ENCODE data around the gene SLC45A2. TPM values are rescaled to one million over a fixed set of nuclear protein-coding genes. Genes with fewer than 3 reads are reported as not detected.

SLC45A2 gene
- total and polyA plus RNA-seq, 2 of the 8 experiments (the other 6 are each of a cell fraction or from before 2014, with no cell fraction given): 0.09 TPM; not detected in 1

DNA sequence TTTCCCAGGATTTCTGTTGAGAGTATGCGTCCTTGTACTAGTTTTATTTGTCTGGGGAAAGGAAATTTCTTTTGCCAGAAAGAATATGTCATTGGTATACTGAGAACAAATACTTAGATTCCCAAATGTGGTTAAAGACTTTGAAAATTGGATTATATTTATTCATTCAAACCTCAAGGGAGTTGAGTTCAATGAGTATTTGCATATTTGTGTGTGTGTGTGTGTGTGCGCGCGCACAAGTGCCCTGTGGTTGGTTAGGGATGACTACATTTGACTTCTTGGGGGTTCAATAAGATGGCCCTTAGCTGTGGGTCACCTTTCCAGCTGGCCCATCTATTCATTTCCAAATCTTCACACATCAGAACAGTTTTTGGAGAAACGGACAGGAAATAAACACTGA, 43.4 kb downstream of the SLC45A2 start:
- Histone ChIP-seq H3K9me3 (ENCODE audit: insufficient read depth in 2 of 2, low read depth in 1 of 2, low read length in 1 of 2) (no peaks in the 10 kb centered on the region), H2BK5ac (ENCODE audit: low read depth, low read length) (no peak overlapping the region), H3K23me2 (ENCODE audit: low read depth, low read length) (peaks cover 6% of the 10 kb centered on the region), H3K27ac (ENCODE audit: low read depth, low read length) (no peak overlapping the region), H2BK12ac (ENCODE audit: low read depth, low read length) (no peak overlapping the region), H4K91ac (replicated peaks; ENCODE audit: insufficient read length, low read length) (no peak overlapping the region), H2AK5ac (ENCODE audit: low read depth, low read length) (no peak overlapping the region), H2BK20ac (ENCODE audit: low read length) (no peak overlapping the region), H3K4ac (replicated peaks; ENCODE audit: insufficient read length, low read depth, low read length) (no peak overlapping the region), H3K56ac (replicated peaks; ENCODE audit: insufficient read length, low read depth, low read length) (no peak overlapping the region), H4K20me1 (replicated peaks in 1 of 2; ENCODE audit: control insufficient read depth in 1 of 2, insufficient read depth in 2 of 2, low read length in 2 of 2) (no peaks in the 10 kb centered on the region), H3K36me3 (ENCODE audit: control insufficient read depth in 2 of 4, insufficient read depth in 4 of 4, low read length in 3 of 4) (no peaks in the 10 kb centered on the region), H3K9ac (replicated peaks in 1 of 4; ENCODE audit: extremely low read depth in 1 of 4, low read depth in 3 of 4, low read length in 3 of 4) (no peak overlapping the region), H3K14ac (ENCODE audit: insufficient read length) (no peak overlapping the region), H3K4me1 (replicated peaks in 1 of 4; ENCODE audit: control insufficient read depth in 3 of 4, insufficient read depth in 4 of 4, low read length in 3 of 4) (peaks cover 0 to 6% (median 3%) of the 10 kb centered on the region in 4 experiments; a peak in 3 of 7 replicates), H2AFZ (ENCODE audit: low read length) (no peak overlapping the region), H2BK120ac (replicated peaks; ENCODE audit: low read depth, low read length) (no peak overlapping the region), H2BK15ac (ENCODE audit: low read length) (no peak overlapping the region), H4K8ac (ENCODE audit: extremely low read depth, insufficient read depth, low read length) (no peak overlapping the region), H3K79me2 (ENCODE audit: control insufficient read depth in 1 of 2, insufficient read depth in 2 of 2, low read length in 2 of 2) (no peaks in the 10 kb centered on the region), H3K18ac (ENCODE audit: extremely low read depth, low read length) (no peak overlapping the region), H3K23ac (ENCODE audit: insufficient read length) (no peak overlapping the region), H3K79me1 (ENCODE audit: low read depth, low read length) (no peaks in the 10 kb centered on the region), H3K27me3 (replicated peaks in 1 of 4; ENCODE audit: control insufficient read depth in 3 of 4, extremely low read depth in 1 of 4, insufficient read depth in 3 of 4, low read length in 3 of 4) (peaks cover 0 to 16% (median 12%) of the 10 kb centered on the region in 4 experiments; a peak in 5 of 7 replicates), H3K4me3 (ENCODE audit: extremely low read depth in 1 of 4, insufficient read depth in 2 of 4, low read depth in 3 of 4, low read length in 4 of 4) (no peak overlapping the region), H3K4me2 (ENCODE audit: insufficient read depth in 1 of 2, low read depth in 2 of 2, low read length in 2 of 2) (no peak overlapping the region), H4K5ac (ENCODE audit: insufficient read length, low read depth, low read length) (no peak overlapping the region)
- CTCF ChIA-PET (ENCODE audit: partially characterized antibody): interaction anchor here (1.2 kb wide), 1 partner anchor 358 kb away, joined by 3 read pairs; no protein-coding TSS in a partner anchor
- POLR2A ChIA-PET (ENCODE audit: partially characterized antibody): no interaction called here
- DNase-seq (ENCODE audit: low read depth in 1 of 2, low spot score in 2 of 2) (no peak), FAIRE-seq (no peak)
- 94% methylated on average over 5 of the region's 5 CpGs; no CpG with 5 or more reads in 1 of the 2 experiments for WGBS, 2 experiments (ENCODE audit: extremely low coverage in 1 of 2, insufficient coverage in 1 of 2, insufficient read length in 1 of 2, insufficient replicate concordance in 2 of 2, low coverage in 1 of 2, low lambda C conversion rate in 2 of 2, missing lambda C conversion rate in 1 of 2)
- no peak for TF ChIP-seq TAF1 (IDR thresholded peaks at IDR 0.05; ENCODE audit: low read depth, low read length)
- no peak for TF ChIP-seq CTBP2 (IDR thresholded peaks at IDR 0.05; ENCODE audit: borderline replicate concordance, insufficient read depth, insufficient read length, low read length)
- TF ChIP-seq SIRT6 (IDR thresholded peaks at IDR 0.05; ENCODE audit: low read length): no peak
- TF ChIP-seq FOSL1 (IDR thresholded peaks at IDR 0.05; ENCODE audit: insufficient read depth, low read depth, low read length): no peak
- TF ChIP-seq CBX5 (IDR thresholded peaks at IDR 0.05; ENCODE audit: low read depth, low read length): no peak
- no peak for TF ChIP-seq PHF8 (conservative IDR thresholded peaks at IDR 0.05; ENCODE audit: low read depth, low read length)
- TF ChIP-seq RAD21 (IDR thresholded peaks at IDR 0.05 in 1 of 2, conservative IDR thresholded peaks at IDR 0.05 in 1 of 2; ENCODE audit: low read depth in 2 of 2, low read length in 2 of 2): no peak
- TF ChIP-seq EGR1 (IDR thresholded peaks at IDR 0.05; ENCODE audit: borderline replicate concordance, low read depth, low read length): no peak
- no peak for TF ChIP-seq E2F6 (IDR thresholded peaks at IDR 0.05)
